GM21447 (cell line): Measurements from ENCODE around the gene A4GALT.
"Not testable (repeated sequence)": the region's sequence is repeated elsewhere in the genome, so short reads cannot be mapped to it uniquely, and the experiment has no call there.

ENCODE experiments used
- ATAC-seq: cut with Tn5 transposase; IDR thresholded peaks from one replicate; pipeline ENCODE4 v1.9.1; 2021; ENCODE audit not compliant: unreplicated experiment

The A4GALT gene

DNA sequence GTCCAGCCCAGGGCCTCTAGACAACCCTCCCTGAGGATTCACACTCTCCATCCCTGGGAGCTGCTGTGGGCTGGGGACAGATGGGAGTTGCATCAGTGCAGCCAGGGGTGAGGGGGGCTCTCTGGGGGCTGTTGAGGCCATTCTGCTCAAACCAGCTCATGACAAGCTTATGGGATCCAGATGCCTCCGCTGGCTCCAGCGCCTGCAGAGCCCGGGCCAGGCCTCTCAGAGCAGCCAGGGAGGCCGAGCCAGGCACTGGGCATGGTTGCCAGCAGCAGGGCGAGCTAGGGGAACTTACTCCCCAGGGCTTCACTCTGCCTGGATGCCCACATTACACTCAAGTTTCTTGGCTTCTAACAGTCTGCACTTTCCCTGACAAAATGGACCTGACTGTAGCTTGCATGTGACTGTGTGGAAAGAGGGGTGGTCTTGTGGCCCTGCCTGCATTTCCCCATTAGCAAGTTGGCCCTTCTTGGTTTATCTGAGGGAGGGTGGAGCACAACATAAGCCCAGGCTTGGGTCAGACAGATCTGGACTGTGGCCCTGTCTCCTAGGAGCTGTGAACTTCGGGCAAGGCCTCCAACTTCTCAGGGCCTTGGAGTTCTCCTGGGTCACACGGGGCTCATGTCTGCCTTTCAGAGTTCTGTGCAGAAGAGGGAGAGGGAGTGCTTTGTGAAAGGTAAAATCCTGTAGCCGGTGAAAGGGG is 36.9 kb downstream of the A4GALT start:
- ATAC-seq: no peak

- no peak for ATAC-seq
Observed at GRCh38 chr22:42682113-42682851, 38.4 kb downstream of the A4GALT start.

DNA sequence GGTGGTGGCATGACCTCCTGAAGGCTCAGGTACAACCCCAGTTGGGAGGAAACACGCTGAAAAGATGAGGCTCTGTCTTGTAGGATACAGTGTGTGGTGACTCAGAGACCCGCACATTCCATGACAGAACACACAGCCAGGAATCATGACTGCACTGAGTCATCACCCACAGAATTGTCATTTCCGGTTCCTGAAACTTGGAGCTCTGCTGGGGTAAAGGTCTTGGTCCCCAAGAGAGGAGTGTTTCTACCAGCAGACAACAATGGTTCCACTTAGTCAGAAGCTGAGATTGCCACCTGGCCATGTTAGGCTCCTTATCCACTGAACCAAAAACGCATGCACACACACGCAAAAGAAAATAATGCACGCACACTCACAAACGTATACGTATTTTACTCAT is 40.0 kb downstream of the A4GALT start:
- no peak for ATAC-seq

- no peak for ATAC-seq
Observed at GRCh38 chr22:42679691-42680090, 41.0 kb downstream of the A4GALT start.

GRCh38 chr22:42678894-42679293 is 41.8 kb downstream of the A4GALT start:
- no peak for ATAC-seq

DNA sequence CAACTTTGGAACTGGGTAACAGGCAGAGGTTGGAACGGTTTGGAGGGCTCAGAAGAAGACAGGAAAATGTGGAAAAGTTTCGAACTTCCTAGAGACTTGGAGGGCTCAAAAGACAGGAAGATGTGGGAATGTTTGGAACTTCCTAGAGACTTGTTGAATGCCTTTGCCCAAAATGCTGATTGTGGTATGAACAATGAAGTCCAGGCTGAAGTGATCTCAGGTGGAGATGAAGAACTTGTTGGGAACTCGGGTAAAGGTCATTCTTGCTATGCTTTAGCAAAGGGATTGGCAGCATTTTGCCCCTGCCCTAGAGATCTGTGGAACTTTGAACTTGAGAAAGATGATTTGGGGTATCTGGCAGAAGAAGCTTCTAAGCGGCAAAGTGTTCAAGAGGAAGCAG is 42.7 kb downstream of the A4GALT start:
- ATAC-seq: not testable (repeated sequence)

DNA sequence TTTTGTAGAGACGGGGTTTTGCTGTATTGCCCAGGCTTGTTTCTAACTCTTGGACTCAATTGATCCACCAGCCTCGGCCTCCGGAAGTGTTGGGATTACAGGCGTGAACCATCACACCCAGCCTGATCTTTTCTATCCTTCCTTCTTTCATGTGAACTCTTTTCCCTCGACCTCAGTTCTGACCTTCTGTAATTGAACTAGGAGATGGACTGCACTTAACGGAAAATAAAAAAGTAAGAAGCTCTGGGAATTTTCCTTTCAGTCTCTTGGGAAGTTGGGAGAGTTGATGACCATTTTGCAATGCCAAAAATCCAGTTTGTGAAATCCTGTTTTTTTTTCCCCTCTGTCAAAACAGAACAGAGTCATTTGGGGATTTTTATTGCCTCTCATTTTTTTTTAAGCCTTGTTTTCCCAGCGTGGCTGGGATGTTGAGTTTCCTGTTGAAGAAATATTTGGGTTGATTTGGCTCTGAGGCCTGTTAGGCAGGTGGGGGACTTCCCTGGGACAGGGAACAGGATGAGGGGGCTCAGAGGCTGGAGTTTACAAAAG is 44.5 kb downstream of the A4GALT start:
- no peak for ATAC-seq

- no peak for ATAC-seq
Observed at GRCh38 chr22:42673898-42674401, 46.7 kb downstream of the A4GALT start.

DNA sequence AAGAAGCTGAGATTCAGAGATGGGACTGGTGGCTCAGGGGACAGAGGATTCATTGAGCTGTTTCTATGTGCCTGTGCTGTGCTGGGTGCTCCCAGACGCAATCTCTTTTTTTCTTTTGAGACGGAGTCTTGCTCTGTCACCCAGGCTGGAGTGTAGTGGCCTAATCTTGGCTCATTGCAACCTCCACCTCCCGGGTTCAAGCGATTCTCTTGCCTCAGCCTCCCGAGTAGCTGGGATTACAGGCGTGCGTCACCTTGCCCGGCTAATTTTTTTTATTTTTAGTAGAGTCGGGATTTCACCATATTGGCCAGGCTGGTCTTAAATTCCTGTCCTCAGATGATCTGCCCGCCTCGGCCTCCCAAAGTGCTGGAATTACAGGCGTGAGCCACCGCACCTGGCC is 47.6 kb downstream of the A4GALT start:
- not testable (repeated sequence) for ATAC-seq

DNA sequence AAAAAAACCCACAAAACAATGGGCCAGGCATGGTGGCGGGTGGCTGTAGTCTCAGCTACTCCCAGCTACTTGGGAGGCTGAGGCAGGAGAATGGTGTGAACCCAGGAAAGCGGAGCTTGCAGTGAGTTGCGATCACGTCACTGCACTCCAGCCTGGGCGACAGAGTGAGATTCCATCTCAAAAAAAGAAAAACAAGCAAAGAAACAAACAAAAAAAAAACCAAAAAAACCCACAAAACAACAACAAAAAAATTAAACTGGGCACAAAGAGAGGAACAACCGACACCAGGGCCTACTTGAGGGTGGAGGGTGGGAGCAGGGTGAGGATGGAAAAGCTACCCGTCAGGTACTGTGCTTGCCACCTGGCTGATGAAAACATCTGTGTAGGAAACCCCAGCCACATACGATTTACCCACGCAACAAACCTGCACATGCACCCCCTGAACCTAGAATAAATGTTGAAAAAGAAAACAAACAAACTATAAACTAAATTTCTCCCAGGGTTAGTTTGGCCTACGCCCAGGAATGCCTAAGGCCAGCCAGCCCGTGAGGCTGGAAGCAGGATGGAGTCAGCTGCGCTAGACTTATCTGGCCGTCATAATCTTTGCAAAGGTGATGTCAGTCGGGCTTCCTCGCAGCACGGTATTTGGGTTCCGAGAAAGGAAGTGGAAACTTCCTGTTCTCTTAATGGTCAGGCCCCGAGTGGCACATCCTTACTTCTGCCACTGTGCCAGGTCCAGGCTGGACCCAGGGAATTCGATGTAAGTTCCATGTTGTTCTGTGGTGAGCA is 49.6 kb downstream of the A4GALT start:
- ATAC-seq: no peak

- no peak for ATAC-seq
Observed at GRCh38 chr22:42670046-42670445, 50.6 kb downstream of the A4GALT start.

DNA sequence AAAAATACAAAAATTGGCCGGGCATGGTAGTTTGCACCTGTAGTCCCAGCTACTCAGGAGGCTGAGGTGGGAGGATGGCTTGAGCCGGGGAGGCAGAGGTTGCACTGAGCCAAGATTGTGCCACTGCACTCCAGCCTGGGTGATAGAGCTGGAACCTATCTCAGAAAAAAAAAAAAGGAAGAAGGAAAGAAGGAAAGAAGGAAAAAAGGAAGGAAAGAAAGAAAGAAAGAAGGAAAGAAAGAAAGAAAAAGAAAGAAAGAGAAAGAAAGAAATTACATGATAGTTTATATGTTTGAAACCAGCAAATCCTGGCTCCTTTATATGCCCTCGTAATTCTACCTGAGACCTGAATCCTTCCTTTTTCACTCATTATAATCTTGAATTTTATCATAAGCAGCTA is 54.3 kb downstream of the A4GALT start:
- ATAC-seq: not testable (repeated sequence)

GRCh38 chr22:42664976-42665831 is 55.5 kb downstream of the A4GALT start:
- ATAC-seq: peak; percentile 44

GRCh38 chr22:42661985-42662831 is 58.5 kb downstream of the A4GALT start:
- ATAC-seq: no peak

GRCh38 chr22:42656578-42656977 is 64.1 kb downstream of the A4GALT start:
- ATAC-seq: no peak

DNA sequence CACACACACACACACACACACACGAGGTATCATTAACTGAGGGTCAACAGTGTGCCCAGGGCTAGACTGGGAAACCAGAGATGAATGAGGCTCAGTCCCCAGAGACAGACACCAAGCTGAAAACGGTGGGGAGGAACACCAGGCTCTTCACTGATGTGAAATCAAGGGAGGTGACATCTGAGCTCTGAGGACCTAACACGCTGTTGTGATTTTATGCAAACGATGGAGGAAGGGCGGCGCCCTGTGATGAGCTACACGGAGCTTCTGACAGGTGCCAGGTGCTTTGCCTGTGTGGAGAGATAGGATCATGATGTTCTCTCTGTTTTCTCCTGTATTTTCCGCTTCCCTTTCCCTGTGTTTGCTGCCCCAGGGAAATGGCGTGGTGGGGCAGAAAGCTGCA is 65.0 kb downstream of the A4GALT start:
- ATAC-seq: peak; percentile 79

DNA sequence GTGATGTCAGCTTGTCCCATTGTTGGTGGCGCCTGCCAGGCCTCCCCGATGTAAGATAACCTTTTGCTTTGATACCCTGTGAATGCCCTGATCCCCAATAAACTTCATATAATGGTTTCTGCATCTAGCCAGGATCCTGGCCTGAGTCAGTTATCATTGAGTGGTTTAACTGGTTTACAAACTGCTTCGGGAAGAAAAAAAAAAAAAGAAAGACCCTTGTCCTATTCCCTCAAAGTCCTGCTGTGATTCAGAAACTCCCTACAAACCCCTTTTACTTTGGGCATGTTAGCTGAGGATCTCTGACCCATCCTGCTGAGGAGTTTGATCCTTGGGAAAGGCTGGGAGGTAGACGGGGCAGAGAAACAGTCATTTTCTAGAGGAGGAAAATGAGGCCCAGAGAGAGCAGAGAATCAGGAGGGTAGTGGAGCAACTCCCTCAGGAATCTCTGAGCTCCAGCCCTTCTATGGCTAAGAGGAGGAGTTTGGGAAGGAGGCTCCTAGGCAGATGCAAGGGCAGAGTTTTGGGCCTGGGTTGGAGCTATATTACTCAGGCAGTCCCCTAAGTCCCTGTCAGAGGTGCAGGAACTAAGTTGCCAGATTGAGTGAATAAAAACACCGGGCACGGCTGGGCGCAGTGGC is 66.1 kb downstream of the A4GALT start:
- no peak for ATAC-seq

GRCh38 chr22:42653999-42654398 is 66.7 kb downstream of the A4GALT start:
- ATAC-seq: no peak

DNA sequence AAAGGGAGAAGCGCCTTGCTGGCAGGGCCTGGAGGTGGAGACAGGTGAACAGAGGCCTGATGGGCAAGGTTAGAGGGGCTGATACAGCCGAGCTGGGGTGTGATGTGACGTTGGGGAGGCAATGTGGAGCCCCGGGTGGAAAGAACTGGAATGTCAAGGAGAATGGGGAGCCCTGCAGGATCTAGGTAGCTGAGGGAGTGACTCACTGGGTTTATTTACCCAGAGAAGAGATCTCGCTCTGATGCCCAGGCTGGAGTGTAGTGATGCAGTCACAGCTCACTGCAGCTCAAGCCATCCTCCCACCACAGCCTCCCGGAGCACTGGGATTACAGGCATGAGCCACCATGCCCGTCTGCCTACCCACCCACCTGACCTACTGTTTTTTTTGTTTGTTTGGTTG is 69.5 kb downstream of the A4GALT start:
- no peak for ATAC-seq
